Endothelial cell of umbilical vein (primary cell): Measurements from ENCODE around the gene UBE2F. TPM values are rescaled to one million over a fixed set of nuclear protein-coding genes. Genes with fewer than 3 reads are reported as not detected.

ENCODE experiments used
- BruUV-seq: library from RNA; stranded (reverse); fragments of 400-500 nt; replicated peaks from 2 replicates; lab custom pipeline; 2021; lab: Mats Ljungman, UMichigan
- CTCF ChIA-PET: fragments of 300-600, 350-600 bp; sonication (Branson Sonifier 250); formaldehyde crosslinking; loops from one replicate; lab custom pipeline; 2021; ENCODE audit warnings: antibody characterized with exemption, inconsistent platforms; lab: Charles Lee
- POLR2A ChIA-PET: fragments of 300-600, 350-600 bp; sonication (Branson Sonifier 250); formaldehyde crosslinking; loops from one replicate; lab custom pipeline; 2021; ENCODE audit warnings: antibody characterized with exemption, inconsistent platforms; lab: Charles Lee
- DNase-seq: peaks from one replicate; pipeline ENCODE4 v3.0.0-alpha.2; 2011; ENCODE audit warnings: low read depth, low spot score
- FAIRE-seq: peaks from 2 replicates; lab custom pipeline; 2011; peaks lifted over from hg19 to GRCh38; lab: Jason Lieb, UNC
- H2AFZ ChIP-seq: 2 replicates; pipeline ENCODE4 v1.6.0; 2012; ENCODE audit warnings: low read depth, low read length, control low read depth, inconsistent platforms
- H3K27ac ChIP-seq: 2 replicates; pipeline ENCODE4 v1.5.1; 2011; ENCODE audit warnings: low read depth, mild to moderate bottlenecking, control low read depth, low read length, moderate library complexity; ENCODE audit not compliant: insufficient read depth
- H3K27me3 ChIP-seq, 2 experiments: 2 replicates each; pipeline versions ENCODE4 v1.6.0 to v1.6.1; 2011; ENCODE audit warnings: low read length in 2 of 2, mixed read lengths in 1 of 2; ENCODE audit not compliant: control insufficient read depth in 2 of 2, insufficient read depth in 2 of 2
- H3K36me3 ChIP-seq, 2 experiments: 2 replicates in 1 of 2; 3 replicates in 1 of 2; pipeline ENCODE4 v1.5.1; 2011; ENCODE audit warnings: low read length in 2 of 2, mild to moderate bottlenecking in 1 of 2, moderate library complexity in 1 of 2; ENCODE audit not compliant: control insufficient read depth in 2 of 2, insufficient read depth in 2 of 2; ENCODE audit errors: extremely low read depth in 1 of 2
- H3K4me1 ChIP-seq: 3 replicates; pipeline ENCODE4 v1.5.1; 2011; ENCODE audit warnings: mild to moderate bottlenecking, low read length; ENCODE audit not compliant: control insufficient read depth, insufficient read depth; ENCODE audit errors: extremely low read depth
- H3K4me2 ChIP-seq: 2 replicates; pipeline ENCODE4 v1.6.1; 2011; ENCODE audit warnings: low read length, control low read depth, mixed read lengths; ENCODE audit not compliant: insufficient read depth
- H3K4me3 ChIP-seq, 3 experiments: fragments of 200-600 bp in 1 of 3; sonication (generic), shearing (Covaris generic) in 1 of 3; replicated peaks in 1 of 3; 2 replicates each; pipeline ENCODE4 v1.5.1; 2011 to 2016; ENCODE audit warnings: control low read depth in 3 of 3, low read length in 3 of 3, mild to moderate bottlenecking in 2 of 3, inconsistent platforms in 1 of 3, low read depth in 1 of 3, moderate library complexity in 1 of 3; ENCODE audit not compliant: insufficient read depth in 1 of 3
- H3K79me2 ChIP-seq: 2 replicates; pipeline ENCODE4 v1.6.0; 2012; ENCODE audit warnings: low read length, inconsistent platforms; ENCODE audit not compliant: control insufficient read depth, insufficient read depth
- H3K9ac ChIP-seq: replicated peaks from 2 replicates; pipeline ENCODE3; 2011; ENCODE audit warnings: low read length, control low read depth; ENCODE audit not compliant: insufficient read depth; ENCODE audit errors: extremely low read depth
- H3K9me1 ChIP-seq: replicated peaks from 3 replicates; pipeline ENCODE4 v1.6.0; 2011; ENCODE audit warnings: mild to moderate bottlenecking, low read length; ENCODE audit not compliant: control insufficient read depth, insufficient read depth; ENCODE audit errors: extremely low read depth
- H3K9me3 ChIP-seq: replicated peaks from 2 replicates; pipeline ENCODE4 v1.5.1; 2012; ENCODE audit warnings: low read length, inconsistent platforms; ENCODE audit not compliant: control insufficient read depth, insufficient read depth
- H4K20me1 ChIP-seq: replicated peaks from 2 replicates; pipeline ENCODE3; 2011; ENCODE audit warnings: mild to moderate bottlenecking, low read length; ENCODE audit not compliant: control insufficient read depth, insufficient read depth; ENCODE audit errors: extremely low read depth
- CTCF ChIP-seq, 2 donors: IDR thresholded peaks; 1 replicate in 1 of 2; 2 replicates in 1 of 2; pipeline ENCODE4 v1.5.1; 2011; ENCODE audit warnings: low read length in 2 of 2, mild to moderate bottlenecking in 2 of 2, moderate library complexity in 2 of 2, control low read depth in 1 of 2, inconsistent platforms in 1 of 2, low read depth in 1 of 2; ENCODE audit not compliant: insufficient read depth in 1 of 2; ENCODE audit errors: extremely low read depth in 1 of 2
- FOS ChIP-seq: IDR thresholded peaks from 2 replicates; pipeline ENCODE4 v1.6.1; 2011; ENCODE audit warnings: mild to moderate bottlenecking, low read length, moderate library complexity, borderline replicate concordance; ENCODE audit not compliant: insufficient read depth
- POLR2AphosphoS5 ChIP-seq: IDR thresholded peaks from 2 replicates; pipeline ENCODE4 v1.6.1; 2012; ENCODE audit warnings: low read depth, mild to moderate bottlenecking, control low read depth, low read length, moderate library complexity; ENCODE audit not compliant: insufficient read depth
- dilution Hi-C: fragments of 300-500 bp; cut with MboI; formaldehyde crosslinking; loops from one replicate; pipeline ENCODE4 v1.15.0; 2019; ENCODE audit warnings: low sequenced_read_pairs; ENCODE audit not compliant: extremely low pct_ligation_motif_present
- intact Hi-C: fragments of 100-400 bp; cut with micrococcal nuclease; formaldehyde crosslinking; loops from one replicate; pipeline ENCODE4 v1.10.0; 2022
- polyA plus RNA-seq, 4 experiments: library from polyadenylated mRNA; depleted of rRNA in 3 of 4; stranded (reverse) in 3 of 4; unstranded in 1 of 4; fragments of >200 nt; gene quantifications; 2 replicates each; pipeline versions ENCODE4 v1.2.1 to v1.2.3, GENCODE V29; 2011 to 2012; ENCODE audit warnings: missing spikeins in 1 of 4
- total RNA-seq: library from RNA; stranded (reverse); gene quantifications from 2 replicates; pipeline ENCODE4 v1.2.3, GENCODE V29; 2021

Gene UBE2F
- total and polyA plus RNA-seq, 2 donors (not counting 3 experiments of a cell fraction or from before 2014, with no cell fraction given) = 42.3 to 45.6 TPM

DNA sequence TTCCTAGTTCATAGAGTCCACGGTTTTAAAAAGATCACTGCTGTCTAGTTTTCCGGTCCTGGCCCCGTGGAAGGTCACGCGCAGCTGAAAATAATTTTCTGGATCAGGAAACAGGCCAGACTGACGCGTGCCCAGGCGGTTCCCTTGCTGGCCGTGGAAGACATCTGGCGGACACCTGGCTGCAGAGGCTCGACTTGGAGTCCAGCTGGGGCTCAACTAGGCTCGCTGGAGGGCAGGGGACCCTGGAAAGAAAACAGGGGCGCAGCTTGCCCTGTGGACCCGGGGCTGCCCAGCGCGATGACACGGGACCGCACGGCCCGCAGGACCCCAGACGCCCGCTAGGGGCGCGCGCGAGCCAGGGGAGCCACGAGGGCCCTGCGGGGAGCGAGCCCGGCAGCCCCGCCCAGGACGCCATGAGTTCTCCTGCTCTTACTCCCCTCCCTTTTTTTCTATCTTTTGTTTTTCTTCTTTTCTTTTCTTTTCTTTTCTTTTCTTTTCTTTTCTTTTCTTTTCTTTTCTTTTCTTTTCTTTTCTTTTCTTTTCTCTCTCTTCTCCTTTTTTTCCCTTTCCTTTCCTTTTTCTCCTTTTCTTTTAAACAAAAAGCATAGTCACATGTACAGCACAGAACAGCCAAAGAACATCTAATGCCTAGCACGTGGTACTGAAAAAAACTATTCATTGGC is 43.2 kb upstream of the UBE2F start:
- Histone ChIP-seq H3K4me1 (no peaks in the 10 kb centered on the region), H3K9me3 (no peaks in the 10 kb centered on the region), H2AFZ (peak overlapping the region; percentile 71), H3K36me3 (no peaks in the 10 kb centered on the region), H3K4me3 (no peak overlapping the region), H3K27me3 (no peaks in the 10 kb centered on the region), H3K27ac (no peak overlapping the region), H3K9ac (no peak overlapping the region), H3K4me2 (peak overlapping the region; percentile 35), H3K9me1 (no peaks in the 10 kb centered on the region), H4K20me1 (no peaks in the 10 kb centered on the region), H3K79me2 (no peaks in the 10 kb centered on the region)
- CTCF ChIA-PET = interaction anchor here (0.5 to 1.9 kb wide), 23 partner anchors 9 to 543 kb away, joined by 3 to 10 read pairs (median 4); partner anchors contain the start of gene SCLY
- FAIRE-seq (peak; percentile 81), DNase-seq (peak; percentile 51)
- intact Hi-C loops = loop anchor here (1.0 to 10.0 kb wide), 6 partner anchors 43 to 341 kb away; partner anchors contain the start of genes ESPNL and SCLY
- TF ChIP-seq CTCF (IDR thresholded peaks at IDR 0.05; ENCODE audit: extremely low read depth in 1 of 2, insufficient read depth in 1 of 2, low read depth in 1 of 2, low read length in 2 of 2) (peak; percentile 95 to 96), POLR2AphosphoS5 (peak; percentile 18), FOS (no peak)
- POLR2A ChIA-PET = no interaction called here
- BruUV-seq = no TSS peak
- dilution Hi-C loops = no loop called here

GRCh38 chr2:237924164-237924534 is 42.7 kb upstream of the UBE2F start:
- no peak for DNase-seq
- BruUV-seq = no TSS peak
- intact Hi-C loops = loop anchor here (10.0 kb wide), 2 partner anchors 181 to 341 kb away; partner anchors contain the start of gene ESPNL

More at GRCh38 chr2:237924164-237924534, 42.7 kb upstream of the UBE2F start:
- H3K79me2 ChIP-seq = no peaks in the 10 kb centered on the region
- H3K27ac ChIP-seq = no peak overlapping the region
- no peak overlapping the region for H3K4me3 ChIP-seq
- H3K4me1 ChIP-seq = no peaks in the 10 kb centered on the region
- H3K36me3 ChIP-seq = no peaks in the 10 kb centered on the region
- no peak overlapping the region for H3K4me2 ChIP-seq
- no peaks in the 10 kb centered on the region for H3K9me3 ChIP-seq
- ChIA-PET POLR2A (no interaction called here), CTCF (interaction anchor here (1.3 to 1.9 kb wide), 2 partner anchors 66 to 137 kb away, joined by 6 to 7 read pairs; partner anchors contain the start of gene SCLY)
- dilution Hi-C loops = no loop called here
- H3K27me3 ChIP-seq = no peaks in the 10 kb centered on the region
- no peak for TF ChIP-seq FOS
- peak overlapping the region; percentile 0 for H2AFZ ChIP-seq
- no peak overlapping the region for H3K9ac ChIP-seq
- no peaks in the 10 kb centered on the region for H4K20me1 ChIP-seq
- no peak for FAIRE-seq
- no peaks in the 10 kb centered on the region for H3K9me1 ChIP-seq
